Keratinocyte (primary cell): ENCODE data around the gene KLHL29.

Source experiments
- EZH2 ChIP-seq: IDR thresholded peaks from one replicate; pipeline ENCODE4 v1.6.1; 2012; ENCODE audit warnings: inconsistent platforms, mild to moderate bottlenecking, low read length, moderate library complexity
- TF ChIP-seq, protein P1 (sequence below), 3 experiments: IDR thresholded peaks in 1 of 3; conservative IDR thresholded peaks in 1 of 3; optimal IDR thresholded peaks in 1 of 3; 2 replicates in 2 of 3; 3 replicates in 1 of 3; pipeline versions ENCODE3 to v1.5.1; 2011; ENCODE audit warnings: low read length in 3 of 3, mild to moderate bottlenecking in 3 of 3, moderate library complexity in 2 of 3, control low read depth in 1 of 3, inconsistent platforms in 1 of 3; ENCODE audit not compliant: insufficient read depth in 2 of 3; ENCODE audit errors: extremely low read depth in 1 of 3

GRCh38 chr2:23545811-23546210, 160.8 kb downstream of the KLHL29 start:
- TF ChIP-seq, protein P1, sequence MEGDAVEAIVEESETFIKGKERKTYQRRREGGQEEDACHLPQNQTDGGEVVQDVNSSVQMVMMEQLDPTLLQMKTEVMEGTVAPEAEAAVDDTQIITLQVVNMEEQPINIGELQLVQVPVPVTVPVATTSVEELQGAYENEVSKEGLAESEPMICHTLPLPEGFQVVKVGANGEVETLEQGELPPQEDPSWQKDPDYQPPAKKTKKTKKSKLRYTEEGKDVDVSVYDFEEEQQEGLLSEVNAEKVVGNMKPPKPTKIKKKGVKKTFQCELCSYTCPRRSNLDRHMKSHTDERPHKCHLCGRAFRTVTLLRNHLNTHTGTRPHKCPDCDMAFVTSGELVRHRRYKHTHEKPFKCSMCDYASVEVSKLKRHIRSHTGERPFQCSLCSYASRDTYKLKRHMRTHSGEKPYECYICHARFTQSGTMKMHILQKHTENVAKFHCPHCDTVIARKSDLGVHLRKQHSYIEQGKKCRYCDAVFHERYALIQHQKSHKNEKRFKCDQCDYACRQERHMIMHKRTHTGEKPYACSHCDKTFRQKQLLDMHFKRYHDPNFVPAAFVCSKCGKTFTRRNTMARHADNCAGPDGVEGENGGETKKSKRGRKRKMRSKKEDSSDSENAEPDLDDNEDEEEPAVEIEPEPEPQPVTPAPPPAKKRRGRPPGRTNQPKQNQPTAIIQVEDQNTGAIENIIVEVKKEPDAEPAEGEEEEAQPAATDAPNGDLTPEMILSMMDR (optimal IDR thresholded peaks at IDR 0.05 in 1 of 3, IDR thresholded peaks at IDR 0.05 in 1 of 3, conservative IDR thresholded peaks at IDR 0.05 in 1 of 3; ENCODE audit: extremely low read depth in 1 of 3, insufficient read depth in 2 of 3, low read length in 3 of 3), result no peak
- TF ChIP-seq EZH2, result no peak
